ENCODE data around the gene ASPN.

ASPN gene

GRCh38 chr9:92478783-92479182 lies 3.5 kb downstream of the ASPN start:
- H3K4me1 Mint-ChIP-seq (ENCODE audit: low read depth), result peaks cover 8% of the 10 kb centered on the region
- H3K9me3 Mint-ChIP-seq, result no peaks in the 10 kb centered on the region
- no peak overlapping the region for H3K4me3 Mint-ChIP-seq
- no peaks in the 10 kb centered on the region for H3K36me3 Mint-ChIP-seq (ENCODE audit: low read depth)
- H3K27me3 Mint-ChIP-seq (ENCODE audit: low read depth), result no peaks in the 10 kb centered on the region
- H3K27ac Mint-ChIP-seq, result no peak overlapping the region
- DNase-seq (ENCODE audit: low spot score), result no peak

GRCh38 chr9:92476962-92477361 lies 5.3 kb downstream of the ASPN start:
- Mint-ChIP-seq H3K9me3 (no peaks in the 10 kb centered on the region), H3K4me3 (no peak overlapping the region), H3K27me3 (ENCODE audit: low read depth) (no peaks in the 10 kb centered on the region), H3K27ac (no peak overlapping the region), H3K36me3 (ENCODE audit: low read depth) (no peaks in the 10 kb centered on the region), H3K4me1 (ENCODE audit: low read depth) (peaks cover 8% of the 10 kb centered on the region)
- no peak for DNase-seq (ENCODE audit: low spot score)

GRCh38 chr9:92474587-92474986 lies 7.7 kb downstream of the ASPN start:
- DNase-seq (ENCODE audit: low spot score), result no peak
- peaks cover 1% of the 10 kb centered on the region for H3K4me1 Mint-ChIP-seq (ENCODE audit: low read depth)
- no peak overlapping the region for H3K4me3 Mint-ChIP-seq
- no peaks in the 10 kb centered on the region for H3K9me3 Mint-ChIP-seq
- no peaks in the 10 kb centered on the region for H3K27me3 Mint-ChIP-seq (ENCODE audit: low read depth)
- H3K27ac Mint-ChIP-seq, result no peak overlapping the region
- H3K36me3 Mint-ChIP-seq (ENCODE audit: low read depth), result no peaks in the 10 kb centered on the region

DNA sequence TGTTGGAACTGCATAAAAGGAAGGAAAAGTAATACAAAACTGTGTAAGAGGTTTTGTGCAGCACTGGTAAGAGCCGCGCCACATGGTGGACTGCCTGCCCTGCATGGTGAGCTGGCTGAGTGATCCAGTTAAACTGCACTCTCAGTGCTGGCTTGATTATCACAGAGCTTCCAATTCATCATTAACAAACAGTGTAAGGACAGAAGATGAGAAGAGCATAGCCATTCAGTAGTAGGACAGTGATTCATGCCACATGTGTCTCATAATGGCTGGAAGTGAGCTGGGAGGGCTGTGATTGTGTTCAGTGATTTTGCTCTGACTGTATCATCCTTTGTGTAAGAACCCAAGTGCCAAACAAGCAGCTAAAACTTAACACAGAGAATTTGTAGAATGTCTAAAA lies 14.1 kb downstream of the ASPN start:
- no peak overlapping the region for H3K4me3 Mint-ChIP-seq
- no peaks in the 10 kb centered on the region for H3K27me3 Mint-ChIP-seq (ENCODE audit: low read depth)
- no peaks in the 10 kb centered on the region for H3K9me3 Mint-ChIP-seq
- H3K36me3 Mint-ChIP-seq (ENCODE audit: low read depth), result no peaks in the 10 kb centered on the region
- peaks cover 7% of the 10 kb centered on the region for H3K4me1 Mint-ChIP-seq (ENCODE audit: low read depth)
- no peak for DNase-seq (ENCODE audit: low spot score)
- no peak overlapping the region for H3K27ac Mint-ChIP-seq

DNA sequence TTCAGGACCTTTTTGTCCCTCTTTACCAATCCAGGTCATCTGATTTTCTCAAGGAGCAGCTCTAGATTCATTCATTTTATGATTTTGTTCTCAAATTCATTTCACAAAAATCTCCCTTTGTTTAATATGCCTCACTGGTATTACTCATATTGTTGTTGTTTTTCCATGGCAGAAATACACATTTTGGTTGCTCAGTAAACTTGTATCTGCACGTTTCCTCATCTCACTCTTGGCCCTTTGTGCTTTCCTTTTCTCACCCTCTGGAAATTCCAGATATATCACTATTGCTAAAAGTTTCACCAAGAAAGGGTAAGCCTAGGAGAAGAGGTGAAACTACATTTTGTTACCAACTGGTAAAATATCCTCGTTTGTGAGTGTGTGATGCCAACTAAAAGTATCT lies 14.8 kb downstream of the ASPN start:
- H3K4me1 Mint-ChIP-seq (ENCODE audit: low read depth), result peaks cover 7% of the 10 kb centered on the region
- H3K9me3 Mint-ChIP-seq, result no peaks in the 10 kb centered on the region
- no peaks in the 10 kb centered on the region for H3K36me3 Mint-ChIP-seq (ENCODE audit: low read depth)
- H3K4me3 Mint-ChIP-seq, result no peak overlapping the region
- H3K27me3 Mint-ChIP-seq (ENCODE audit: low read depth), result no peaks in the 10 kb centered on the region
- DNase-seq (ENCODE audit: low spot score), result no peak
- no peak overlapping the region for H3K27ac Mint-ChIP-seq

DNA sequence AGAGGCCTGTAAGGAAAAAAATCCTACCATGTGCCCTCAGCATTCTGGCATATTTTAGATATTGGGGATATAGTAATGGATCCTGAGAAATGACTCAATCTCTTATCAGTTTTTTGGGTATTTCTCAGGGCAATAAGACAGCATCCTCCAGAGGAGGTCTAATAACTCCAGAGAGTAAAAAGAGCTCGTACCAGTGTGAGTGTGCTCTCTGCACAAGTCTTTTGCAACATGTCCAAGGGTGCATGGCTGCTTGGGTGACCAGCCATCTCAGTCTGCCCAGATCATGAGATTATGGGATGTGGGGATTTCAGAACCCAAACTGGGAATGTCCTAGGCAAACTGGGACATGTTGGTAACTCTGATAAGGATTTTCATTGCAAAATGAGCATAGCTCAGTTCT lies 15.3 kb downstream of the ASPN start:
- Mint-ChIP-seq H3K4me3 (no peak overlapping the region), H3K27me3 (ENCODE audit: low read depth) (no peaks in the 10 kb centered on the region), H3K4me1 (ENCODE audit: low read depth) (peaks cover 7% of the 10 kb centered on the region), H3K9me3 (no peaks in the 10 kb centered on the region), H3K36me3 (ENCODE audit: low read depth) (peaks cover 2% of the 10 kb centered on the region), H3K27ac (no peak overlapping the region)
- no peak for DNase-seq (ENCODE audit: low spot score)

- DNase-seq (ENCODE audit: low spot score), result no peak
- Mint-ChIP-seq H3K4me1 (ENCODE audit: low read depth) (peaks cover 7% of the 10 kb centered on the region), H3K4me3 (no peak overlapping the region), H3K9me3 (no peaks in the 10 kb centered on the region), H3K36me3 (ENCODE audit: low read depth) (peaks cover 2% of the 10 kb centered on the region), H3K27me3 (ENCODE audit: low read depth) (no peaks in the 10 kb centered on the region), H3K27ac (no peak overlapping the region)
Observed at GRCh38 chr9:92463984-92464383, 18.3 kb downstream of the ASPN start.

- Mint-ChIP-seq H3K4me1 (ENCODE audit: low read depth) (peaks cover 7% of the 10 kb centered on the region), H3K27ac (no peak overlapping the region), H3K4me3 (no peak overlapping the region), H3K36me3 (ENCODE audit: low read depth) (peaks cover 2% of the 10 kb centered on the region), H3K27me3 (ENCODE audit: low read depth) (no peaks in the 10 kb centered on the region), H3K9me3 (no peaks in the 10 kb centered on the region)
- DNase-seq (ENCODE audit: low spot score), result no peak
Observed at GRCh38 chr9:92463387-92463786, 18.9 kb downstream of the ASPN start.

DNA sequence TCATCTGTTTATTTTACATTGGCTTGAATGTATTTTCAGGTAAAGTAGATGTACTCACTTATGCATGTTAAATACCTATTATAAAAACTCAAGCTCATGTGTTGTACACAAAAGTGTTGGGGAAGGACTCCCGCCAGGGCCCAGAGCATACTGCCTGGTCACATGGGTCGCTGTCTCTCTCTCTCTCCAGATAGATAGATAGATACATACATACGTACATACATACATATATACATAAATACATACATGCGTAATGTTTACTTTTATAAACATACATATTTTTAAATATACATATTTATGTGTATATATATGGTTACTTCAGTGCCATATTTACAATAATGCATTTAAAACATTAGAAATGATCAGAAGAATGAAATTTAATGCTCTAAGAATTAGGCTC lies 24.7 kb downstream of the ASPN start:
- no peak for DNase-seq (ENCODE audit: low spot score)
- Mint-ChIP-seq H3K4me3 (no peak overlapping the region), H3K27me3 (ENCODE audit: low read depth) (peaks cover 6% of the 10 kb centered on the region), H3K9me3 (no peaks in the 10 kb centered on the region), H3K36me3 (ENCODE audit: low read depth) (peaks cover 2% of the 10 kb centered on the region), H3K27ac (no peak overlapping the region), H3K4me1 (ENCODE audit: low read depth) (no peaks in the 10 kb centered on the region)

GRCh38 chr9:92455217-92455616 lies 27.1 kb downstream of the ASPN start:
- H3K27ac Mint-ChIP-seq, result no peak overlapping the region
- peaks cover 6% of the 10 kb centered on the region for H3K27me3 Mint-ChIP-seq (ENCODE audit: low read depth)
- DNase-seq (ENCODE audit: low spot score), result no peak
- H3K4me3 Mint-ChIP-seq, result no peak overlapping the region
- H3K4me1 Mint-ChIP-seq (ENCODE audit: low read depth), result no peaks in the 10 kb centered on the region
- no peaks in the 10 kb centered on the region for H3K36me3 Mint-ChIP-seq (ENCODE audit: low read depth)
- H3K9me3 Mint-ChIP-seq, result no peaks in the 10 kb centered on the region

- DNase-seq (ENCODE audit: low spot score), result no peak
- H3K27ac Mint-ChIP-seq, result no peak overlapping the region
- no peak overlapping the region for H3K4me3 Mint-ChIP-seq
Observed at GRCh38 chr9:92446536-92446935, 35.8 kb downstream of the ASPN start.

DNA sequence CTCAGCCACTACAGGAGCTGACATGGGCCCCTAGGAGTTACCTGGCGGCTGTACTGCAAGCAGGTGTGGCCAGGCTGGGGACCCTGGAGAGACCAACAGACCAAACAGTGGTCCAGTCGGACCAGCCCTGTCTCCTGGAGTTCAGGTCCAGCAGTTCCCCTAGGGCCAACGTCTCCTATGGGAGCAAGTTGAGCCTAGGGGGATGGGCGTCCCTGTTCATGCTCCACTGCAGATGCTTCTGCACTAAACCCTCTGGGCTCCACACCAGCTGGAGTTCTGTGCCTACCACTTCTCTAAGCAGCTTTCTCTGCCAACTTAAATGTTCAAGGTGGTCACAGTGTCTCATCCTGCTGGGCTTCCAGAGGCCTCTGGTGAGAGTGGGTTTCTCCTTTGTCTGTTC lies 37.5 kb downstream of the ASPN start:
- Mint-ChIP-seq H3K36me3 (ENCODE audit: low read depth) (no peaks in the 10 kb centered on the region), H3K4me3 (no peak overlapping the region), H3K27ac (no peak overlapping the region), H3K9me3 (no peaks in the 10 kb centered on the region), H3K4me1 (ENCODE audit: low read depth) (peaks cover 9% of the 10 kb centered on the region), H3K27me3 (ENCODE audit: low read depth) (no peaks in the 10 kb centered on the region)
- DNase-seq (ENCODE audit: low spot score), result no peak

More at GRCh38 chr9:92446536-92446935, 35.8 kb downstream of the ASPN start:
- Mint-ChIP-seq H3K9me3 (no peaks in the 10 kb centered on the region), H3K36me3 (ENCODE audit: low read depth) (no peaks in the 10 kb centered on the region), H3K27me3 (ENCODE audit: low read depth) (no peaks in the 10 kb centered on the region), H3K4me1 (ENCODE audit: low read depth) (no peaks in the 10 kb centered on the region)

GRCh38 chr9:92440751-92441046 lies 41.6 kb downstream of the ASPN start:
- no peak for DNase-seq (ENCODE audit: low spot score)
- H3K27me3 Mint-ChIP-seq (ENCODE audit: low read depth), result no peaks in the 10 kb centered on the region
- no peak overlapping the region for H3K27ac Mint-ChIP-seq
- H3K4me3 Mint-ChIP-seq, result peak overlapping the region; percentile 49
- H3K9me3 Mint-ChIP-seq, result no peaks in the 10 kb centered on the region
- peaks cover 10% of the 10 kb centered on the region for H3K4me1 Mint-ChIP-seq (ENCODE audit: low read depth)
- H3K36me3 Mint-ChIP-seq (ENCODE audit: low read depth), result peaks cover 2% of the 10 kb centered on the region

- Mint-ChIP-seq H3K4me3 (peak overlapping the region; percentile 49), H3K4me1 (ENCODE audit: low read depth) (peaks cover 15% of the 10 kb centered on the region), H3K27me3 (ENCODE audit: low read depth) (no peaks in the 10 kb centered on the region), H3K9me3 (no peaks in the 10 kb centered on the region), H3K27ac (peak overlapping the region; percentile 22), H3K36me3 (ENCODE audit: low read depth) (peaks cover 2% of the 10 kb centered on the region)
- DNase-seq (ENCODE audit: low spot score), result no peak
Observed at GRCh38 chr9:92439921-92440750, 42.2 kb downstream of the ASPN start.

DNA sequence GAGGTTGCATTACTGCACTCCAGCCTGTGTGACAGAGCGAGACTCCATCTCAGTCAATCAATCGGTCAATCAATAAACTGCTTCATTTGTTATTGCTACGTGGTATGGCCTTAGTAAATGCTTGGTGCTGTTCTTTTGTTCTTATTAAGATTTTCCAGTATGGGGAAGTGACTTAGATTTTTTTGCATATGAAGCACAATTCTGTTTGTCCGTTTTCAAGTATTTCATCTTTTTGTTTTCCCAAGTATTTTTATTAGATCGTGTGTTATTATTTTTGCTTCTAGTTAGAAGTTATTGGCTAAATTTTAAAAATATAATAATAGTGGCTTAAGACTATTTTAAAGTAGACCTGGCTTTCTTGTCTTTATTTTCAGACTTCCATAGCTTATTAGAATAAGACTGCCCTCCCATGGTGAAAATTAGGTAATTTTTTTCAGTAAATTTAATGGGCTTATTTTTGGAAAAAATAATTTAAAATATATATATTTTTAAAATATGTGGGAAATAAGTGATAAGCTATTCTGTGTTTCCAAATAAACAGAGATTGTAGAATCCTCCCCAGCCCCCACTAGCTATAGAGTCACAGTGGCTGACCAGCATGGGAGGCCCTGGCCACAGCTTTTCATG lies 43.3 kb downstream of the ASPN start:
- no peak overlapping the region for H3K27ac Mint-ChIP-seq
- DNase-seq (ENCODE audit: low spot score), result no peak

More for the DNA sequence above, 43.3 kb downstream of the ASPN start:
- peaks cover 2% of the 10 kb centered on the region for H3K36me3 Mint-ChIP-seq (ENCODE audit: low read depth)
- no peak overlapping the region for H3K4me3 Mint-ChIP-seq
- peaks cover 19% of the 10 kb centered on the region for H3K4me1 Mint-ChIP-seq (ENCODE audit: low read depth)
- no peaks in the 10 kb centered on the region for H3K27me3 Mint-ChIP-seq (ENCODE audit: low read depth)
- H3K9me3 Mint-ChIP-seq, result no peaks in the 10 kb centered on the region
